ENCODE measurements around the gene ADAMTS14. TPM values are rescaled to one million over a fixed set of nuclear protein-coding genes. Genes with fewer than 3 reads are reported as not detected.
"Not testable (repeated sequence)": the region's sequence is repeated elsewhere in the genome, so short reads cannot be mapped to it uniquely, and the experiment has no call there.

Gene ADAMTS14
- total RNA-seq, 3 donors from 2014 or later: 1.8 to 2.1 (median 2.1) TPM

DNA sequence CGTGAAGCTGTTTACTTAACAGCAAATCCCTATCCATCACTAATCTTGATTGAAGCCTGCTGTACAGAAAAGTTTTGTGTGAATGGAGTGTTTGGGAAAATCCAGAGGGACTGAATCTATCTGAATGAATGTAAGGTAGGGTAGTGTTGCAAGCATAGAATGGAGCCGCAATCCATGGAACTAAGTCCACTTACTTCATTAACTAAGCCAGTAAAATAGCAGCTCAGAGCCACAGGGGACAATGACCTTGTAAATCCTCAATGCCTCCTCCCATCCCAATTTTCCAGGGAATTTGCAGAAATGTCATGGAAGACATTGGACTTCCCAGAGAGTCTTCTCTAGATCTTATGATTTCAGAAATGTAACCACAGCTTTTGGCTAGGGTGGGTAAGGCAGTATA lies 97.7 kb downstream of the ADAMTS14 start:
- Histone ChIP-seq H3K36me3 (ENCODE audit: low read depth) (no peaks in the 10 kb centered on the region), H3K4me3 (no peak overlapping the region), H3K4me1 (ENCODE audit: low read depth) (no peaks in the 10 kb centered on the region), H3K9me3 (peaks cover 6% of the 10 kb centered on the region)
- ATAC-seq (no peak), DNase-seq (no peak)
- intact Hi-C loops (cut with DNase I, micrococcal nuclease): no loop called here
- no peak for TF ChIP-seq CTCF (IDR thresholded peaks at IDR 0.05)

- H3K4me3 ChIP-seq; H3K36me3 ChIP-seq (ENCODE audit: low read depth); ATAC-seq; H3K4me1 ChIP-seq (ENCODE audit: low read depth); DNase-seq; H3K9me3 ChIP-seq; intact Hi-C loops (cut with DNase I, micrococcal nuclease): not testable (repeated sequence)
These were observed 98.2 kb downstream of the ADAMTS14 start for GRCh38 chr10:70770516-70770915.

GRCh38 chr10:70771311-70772194 lies 99.2 kb downstream of the ADAMTS14 start:
- ATAC-seq: no peak
- no peaks in the 10 kb centered on the region for H3K36me3 ChIP-seq (ENCODE audit: low read depth)
- intact Hi-C loops (cut with DNase I, micrococcal nuclease): no loop called here
- no peak for TF ChIP-seq CTCF (IDR thresholded peaks at IDR 0.05)
- no peaks in the 10 kb centered on the region for H3K4me1 ChIP-seq (ENCODE audit: low read depth)
- DNase-seq: no peak
- no peaks in the 10 kb centered on the region for H3K9me3 ChIP-seq
- no peak overlapping the region for H3K4me3 ChIP-seq

DNA sequence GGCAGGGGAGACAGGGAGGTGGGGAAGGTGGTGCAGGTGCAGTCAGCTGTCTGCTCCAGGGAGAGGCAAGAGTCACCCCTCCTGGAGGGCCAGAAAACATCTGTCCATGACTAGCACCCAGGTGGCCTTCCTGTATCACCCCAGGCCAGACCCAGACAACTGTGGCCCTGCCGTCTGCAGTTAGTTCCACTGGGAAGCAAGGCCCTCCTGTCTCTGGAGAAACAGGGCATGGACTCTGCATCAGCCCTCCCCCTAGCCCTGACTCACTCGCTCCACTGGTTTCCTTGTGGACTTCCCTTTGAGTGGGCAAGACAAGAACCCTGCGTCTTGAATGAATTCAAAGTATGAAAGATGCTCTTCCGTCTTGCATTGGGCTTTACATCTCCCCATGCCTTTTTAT lies 100.3 kb downstream of the ADAMTS14 start:
- no peak for DNase-seq
- ATAC-seq: no peak
- no peak for TF ChIP-seq CTCF (IDR thresholded peaks at IDR 0.05)
- H3K9me3 ChIP-seq: no peaks in the 10 kb centered on the region
- H3K4me3 ChIP-seq: no peak overlapping the region
- intact Hi-C loops (cut with DNase I, micrococcal nuclease): no loop called here
- H3K36me3 ChIP-seq (ENCODE audit: low read depth): no peaks in the 10 kb centered on the region
- no peaks in the 10 kb centered on the region for H3K4me1 ChIP-seq (ENCODE audit: low read depth)

GRCh38 chr10:70773461-70773860 lies 101.2 kb downstream of the ADAMTS14 start:
- no peaks in the 10 kb centered on the region for H3K9me3 ChIP-seq
- H3K4me1 ChIP-seq (ENCODE audit: low read depth): no peaks in the 10 kb centered on the region
- intact Hi-C loops (cut with DNase I, micrococcal nuclease): no loop called here
- ATAC-seq: no peak
- DNase-seq: peak in 1 of 3 donors; percentile 4
- TF ChIP-seq CTCF (IDR thresholded peaks at IDR 0.05): no peak
- no peak overlapping the region for H3K4me3 ChIP-seq
- H3K36me3 ChIP-seq (ENCODE audit: low read depth): no peaks in the 10 kb centered on the region

DNA sequence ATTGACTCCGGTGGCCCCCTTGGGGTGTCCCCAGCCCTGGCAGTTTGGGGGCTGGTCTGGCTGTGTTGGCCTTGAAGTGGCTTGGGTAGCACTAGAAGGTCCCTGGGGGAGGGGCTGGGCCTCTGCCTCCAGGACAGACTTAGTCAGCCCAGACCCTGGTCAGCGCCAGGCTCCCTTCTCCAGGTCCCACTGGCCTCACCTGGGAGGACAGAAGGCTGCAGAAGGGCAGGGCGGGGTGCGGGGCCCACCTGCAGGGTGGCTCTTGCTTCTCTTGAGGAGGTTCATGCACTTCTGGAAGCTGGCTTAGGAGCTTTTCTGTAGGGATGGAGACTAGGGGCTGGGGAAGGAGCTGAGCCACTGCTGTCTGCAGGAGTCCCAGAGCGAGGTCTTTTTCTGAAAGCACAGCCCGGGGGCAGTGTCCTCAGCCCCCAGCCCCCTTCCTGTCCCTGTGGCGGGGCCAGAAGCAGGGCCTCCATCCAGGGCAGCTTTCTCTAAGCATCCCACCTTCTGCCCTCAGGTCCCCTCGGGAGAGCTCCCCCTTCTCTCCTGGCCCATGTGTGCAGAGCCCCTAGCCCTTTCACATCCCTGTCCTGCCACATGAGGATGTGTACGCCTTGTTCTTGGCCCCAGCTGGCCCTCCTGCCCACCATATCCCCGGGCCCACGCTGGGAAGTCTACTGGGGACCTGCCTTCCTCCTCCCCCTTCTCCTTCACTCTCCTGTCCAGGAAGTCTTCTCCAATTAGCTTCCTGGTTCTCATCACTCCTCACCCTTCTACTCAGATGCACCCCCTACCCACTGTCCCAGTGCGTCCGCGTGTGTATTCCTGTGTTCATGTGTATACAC lies 101.9 kb downstream of the ADAMTS14 start:
- peak in 1 of 3 donors; percentile 12 for DNase-seq

More for the DNA sequence above, 101.9 kb downstream of the ADAMTS14 start:
- Histone ChIP-seq H3K4me3 (no peak overlapping the region), H3K9me3 (no peaks in the 10 kb centered on the region), H3K36me3 (ENCODE audit: low read depth) (no peaks in the 10 kb centered on the region), H3K4me1 (ENCODE audit: low read depth) (no peaks in the 10 kb centered on the region)
- ATAC-seq: no peak
- intact Hi-C loops (cut with DNase I, micrococcal nuclease): no loop called here
- TF ChIP-seq CTCF (IDR thresholded peaks at IDR 0.05): no peak

Measured in mucosa of descending colon (tissue), 3 donors.